Measurements from ENCODE around the gene GOLIM4.

The GOLIM4 gene

DNA sequence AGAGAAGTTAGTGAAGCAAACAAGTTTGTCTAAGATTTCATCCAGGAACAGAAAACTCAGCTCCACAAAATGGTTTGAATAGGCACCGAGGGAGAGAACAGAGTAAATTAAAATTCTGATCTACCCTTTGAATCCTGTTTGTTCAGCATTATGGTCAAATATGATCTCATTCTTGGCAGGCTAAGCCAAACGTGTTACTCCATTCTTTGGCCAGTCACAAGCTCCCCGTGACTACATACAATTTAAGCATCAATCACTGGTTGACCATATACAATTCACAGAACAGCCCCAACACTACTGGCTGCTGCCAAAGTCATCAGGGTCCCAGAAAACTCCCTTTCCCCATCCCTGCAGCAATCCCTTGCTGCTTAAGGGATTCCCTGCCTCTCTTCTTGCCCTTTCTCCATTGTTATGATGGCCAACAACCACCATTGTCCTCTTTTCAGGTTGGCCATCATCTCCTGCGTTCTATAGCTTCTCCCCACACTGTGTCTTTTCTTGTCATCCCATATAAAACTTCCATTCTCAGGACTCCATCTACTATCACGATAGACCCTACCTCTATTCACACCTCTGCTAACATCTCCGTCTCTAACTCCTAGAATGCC is 46.3 kb downstream of the GOLIM4 start:
- Histone ChIP-seq H3K27me3 (ENCODE audit: control insufficient read depth, insufficient read depth, low read length) (no peaks in the 10 kb centered on the region), H3K9ac (no peak overlapping the region), H3K9me3 (ENCODE audit: control insufficient read depth, low read length) (no peaks in the 10 kb centered on the region), H2AFZ (no peak overlapping the region), H3K4me2 (ENCODE audit: low read length) (no peak overlapping the region), H3K36me3 (ENCODE audit: control insufficient read depth, insufficient read depth, low read length) (no peaks in the 10 kb centered on the region), H3K27ac (no peak overlapping the region), H3K4me1 (no peaks in the 10 kb centered on the region), H3K79me2 (no peaks in the 10 kb centered on the region), H3K4me3 (ENCODE audit: low read depth, low read length) (no peak overlapping the region)
- TF ChIP-seq, protein P1, sequence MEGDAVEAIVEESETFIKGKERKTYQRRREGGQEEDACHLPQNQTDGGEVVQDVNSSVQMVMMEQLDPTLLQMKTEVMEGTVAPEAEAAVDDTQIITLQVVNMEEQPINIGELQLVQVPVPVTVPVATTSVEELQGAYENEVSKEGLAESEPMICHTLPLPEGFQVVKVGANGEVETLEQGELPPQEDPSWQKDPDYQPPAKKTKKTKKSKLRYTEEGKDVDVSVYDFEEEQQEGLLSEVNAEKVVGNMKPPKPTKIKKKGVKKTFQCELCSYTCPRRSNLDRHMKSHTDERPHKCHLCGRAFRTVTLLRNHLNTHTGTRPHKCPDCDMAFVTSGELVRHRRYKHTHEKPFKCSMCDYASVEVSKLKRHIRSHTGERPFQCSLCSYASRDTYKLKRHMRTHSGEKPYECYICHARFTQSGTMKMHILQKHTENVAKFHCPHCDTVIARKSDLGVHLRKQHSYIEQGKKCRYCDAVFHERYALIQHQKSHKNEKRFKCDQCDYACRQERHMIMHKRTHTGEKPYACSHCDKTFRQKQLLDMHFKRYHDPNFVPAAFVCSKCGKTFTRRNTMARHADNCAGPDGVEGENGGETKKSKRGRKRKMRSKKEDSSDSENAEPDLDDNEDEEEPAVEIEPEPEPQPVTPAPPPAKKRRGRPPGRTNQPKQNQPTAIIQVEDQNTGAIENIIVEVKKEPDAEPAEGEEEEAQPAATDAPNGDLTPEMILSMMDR (IDR thresholded peaks at IDR 0.05) = no peak

DNA sequence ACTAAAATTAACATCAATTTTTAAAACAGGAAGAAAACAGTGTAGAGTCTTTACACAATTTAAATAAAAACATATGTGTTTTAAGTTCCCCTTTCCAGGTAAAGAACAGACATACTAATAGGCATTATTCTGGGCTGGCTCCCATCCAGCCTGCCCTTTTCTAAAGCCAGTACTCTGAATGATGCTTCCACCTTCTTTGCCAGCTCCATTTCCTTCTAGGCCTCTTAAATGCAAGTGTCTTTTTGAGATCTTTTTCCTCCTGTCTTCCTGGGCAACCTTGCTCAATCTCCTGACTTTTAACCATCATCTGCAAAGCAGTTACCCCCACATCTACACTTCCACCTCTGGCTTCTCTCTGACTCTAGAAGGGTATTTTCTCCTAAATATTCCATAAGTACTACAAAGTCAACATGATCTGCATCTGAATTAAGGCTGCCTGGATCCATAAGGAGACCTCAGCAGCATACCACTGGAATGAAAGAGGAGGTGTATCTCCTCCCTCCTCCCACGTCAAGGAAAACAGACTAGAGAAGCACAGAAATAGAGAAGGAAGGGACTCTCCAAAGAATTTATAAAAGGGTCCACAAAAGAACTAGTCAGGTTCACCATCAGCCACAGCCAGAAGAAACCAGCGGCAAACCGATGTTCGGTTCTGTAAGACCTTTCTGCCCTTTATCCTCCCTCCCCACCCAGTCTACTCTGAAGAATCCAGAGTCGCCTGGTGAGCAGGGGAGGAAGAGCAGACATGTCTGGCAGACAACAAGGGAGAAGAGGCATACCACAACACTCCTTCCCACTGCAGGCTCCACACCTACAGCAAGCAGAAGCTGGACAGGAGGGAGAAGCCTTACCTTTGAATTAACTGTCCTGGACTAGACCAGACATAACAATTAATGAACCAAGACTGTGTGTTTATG is 47.1 kb downstream of the GOLIM4 start:
- Histone ChIP-seq H3K9me3 (ENCODE audit: control insufficient read depth, low read length) (no peaks in the 10 kb centered on the region), H3K27ac (no peak overlapping the region), H3K9ac (no peak overlapping the region), H3K36me3 (ENCODE audit: control insufficient read depth, insufficient read depth, low read length) (no peaks in the 10 kb centered on the region), H2AFZ (no peak overlapping the region), H3K4me1 (no peaks in the 10 kb centered on the region), H3K4me2 (ENCODE audit: low read length) (no peak overlapping the region), H3K4me3 (ENCODE audit: low read depth, low read length) (no peak overlapping the region), H3K79me2 (no peaks in the 10 kb centered on the region), H3K27me3 (ENCODE audit: control insufficient read depth, insufficient read depth, low read length) (no peaks in the 10 kb centered on the region)
- TF ChIP-seq, protein P1 (IDR thresholded peaks at IDR 0.05) = no peak

DNA sequence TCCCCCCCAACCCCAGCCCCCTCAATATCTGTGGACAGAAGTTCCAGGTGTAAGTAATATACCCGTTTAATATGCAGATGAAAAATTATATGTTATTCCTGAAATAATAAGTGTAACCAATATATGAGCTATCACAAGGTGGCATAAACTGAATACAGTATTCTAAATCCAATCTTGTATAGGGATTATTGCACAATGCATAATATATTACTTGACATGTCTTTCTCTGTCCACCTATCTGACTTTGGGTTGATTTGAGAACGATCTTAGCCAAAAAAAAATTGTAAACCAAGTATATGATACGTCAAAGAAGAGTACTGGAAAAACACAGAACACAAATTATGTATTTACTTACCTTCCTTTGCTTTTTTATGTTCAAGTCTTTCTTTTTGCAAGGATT is 47.8 kb downstream of the GOLIM4 start:
- Histone ChIP-seq H2AFZ (no peak overlapping the region), H3K9ac (no peak overlapping the region), H3K79me2 (no peaks in the 10 kb centered on the region), H3K4me2 (ENCODE audit: low read length) (no peak overlapping the region), H3K9me3 (ENCODE audit: control insufficient read depth, low read length) (no peaks in the 10 kb centered on the region), H3K36me3 (ENCODE audit: control insufficient read depth, insufficient read depth, low read length) (no peaks in the 10 kb centered on the region), H3K27me3 (ENCODE audit: control insufficient read depth, insufficient read depth, low read length) (no peaks in the 10 kb centered on the region), H3K4me3 (ENCODE audit: low read depth, low read length) (no peak overlapping the region), H3K27ac (no peak overlapping the region), H3K4me1 (no peaks in the 10 kb centered on the region)
- TF ChIP-seq, protein P1 (IDR thresholded peaks at IDR 0.05) = no peak

DNA sequence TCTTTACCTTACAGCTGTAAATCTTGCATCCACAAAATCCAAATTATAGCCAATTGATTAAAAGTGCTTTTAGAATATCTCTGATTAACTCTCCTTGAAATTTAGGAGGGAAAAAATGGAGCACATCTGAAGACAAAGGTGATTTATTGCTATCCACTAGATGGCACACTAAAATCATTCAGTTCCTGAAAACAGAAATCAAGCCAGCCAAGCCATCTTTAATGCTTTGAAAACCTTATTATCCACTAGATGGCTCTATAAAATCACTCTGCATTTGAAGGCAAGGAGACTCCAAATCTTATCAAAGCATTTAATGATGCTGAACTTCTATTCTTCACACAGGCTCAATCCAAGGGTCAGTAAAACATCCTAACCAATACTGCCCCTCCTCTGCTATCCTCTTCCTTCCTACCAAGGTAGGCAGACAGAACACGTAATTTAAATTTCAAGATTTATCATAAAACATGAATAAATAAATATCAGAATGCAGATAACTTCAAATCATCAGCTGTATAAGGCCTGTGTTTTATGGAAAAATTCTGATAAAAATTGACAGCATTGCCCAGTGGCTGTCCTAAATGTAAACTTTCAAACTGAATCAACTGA is 48.4 kb downstream of the GOLIM4 start:
- Histone ChIP-seq H3K9ac (no peak overlapping the region), H2AFZ (no peak overlapping the region), H3K4me1 (no peaks in the 10 kb centered on the region), H3K27me3 (ENCODE audit: control insufficient read depth, insufficient read depth, low read length) (no peaks in the 10 kb centered on the region), H3K36me3 (ENCODE audit: control insufficient read depth, insufficient read depth, low read length) (no peaks in the 10 kb centered on the region), H3K27ac (no peak overlapping the region), H3K4me2 (ENCODE audit: low read length) (no peak overlapping the region), H3K4me3 (ENCODE audit: low read depth, low read length) (no peak overlapping the region), H3K9me3 (ENCODE audit: control insufficient read depth, low read length) (no peaks in the 10 kb centered on the region), H3K79me2 (no peaks in the 10 kb centered on the region)
- TF ChIP-seq, protein P1 (IDR thresholded peaks at IDR 0.05) = peak; percentile 86
